HepG2 (cell line): Measurements from ENCODE around the gene ARL3. TPM values are rescaled to one million over a fixed set of nuclear protein-coding genes. Genes with fewer than 3 reads are reported as not detected.

ENCODE experiments used
- AGO1 ChIP-seq: fragments of 200-400 bp; formaldehyde crosslinking; IDR thresholded peaks from 2 replicates; pipeline ENCODE4 v1.6.1; 2017; ENCODE audit warnings: mild to moderate bottlenecking, low read depth, low read length, moderate library complexity; ENCODE audit not compliant: poor library complexity, severe bottlenecking
- FOXA1 ChIP-seq, 2 experiments: fragments of 450-650 bp in 1 of 2; sonication (generic) in 1 of 2; formaldehyde crosslinking in 1 of 2; IDR thresholded peaks; 2 replicates each; pipeline versions ENCODE4 v1.4.0 to v1.6.1; 2016 to 2020; ENCODE audit warnings: missing genetic modification reagents in 1 of 2
- HMGA1 ChIP-seq: sonication (generic); formaldehyde crosslinking; conservative IDR thresholded peaks from 2 replicates; pipeline ENCODE4 v1.4.0; 2020; ENCODE audit warnings: missing genetic modification reagents
- JUN ChIP-seq: sonication (generic); formaldehyde crosslinking; IDR thresholded peaks from 2 replicates; pipeline ENCODE4 v1.4.0; 2020; ENCODE audit warnings: mild to moderate bottlenecking, missing genetic modification reagents
- UBTF ChIP-seq: sonication (generic); formaldehyde crosslinking; IDR thresholded peaks from 2 replicates; pipeline ENCODE4 v1.4.0; 2020; ENCODE audit warnings: mild to moderate bottlenecking, missing genetic modification reagents
- ZNF121 ChIP-seq: sonication (generic); formaldehyde crosslinking; IDR thresholded peaks from 2 replicates; pipeline ENCODE4 v1.5.0; 2020; ENCODE audit warnings: mild to moderate bottlenecking, missing genetic modification reagents
- ZNF138 ChIP-seq: sonication (generic); formaldehyde crosslinking; IDR thresholded peaks from 2 replicates; pipeline ENCODE4 v1.5.0; 2020; ENCODE audit warnings: mild to moderate bottlenecking, low read depth, missing genetic modification reagents
- ZNF343 ChIP-seq: sonication (generic); formaldehyde crosslinking; IDR thresholded peaks from 2 replicates; pipeline ENCODE4 v1.4.0; 2020; ENCODE audit warnings: mild to moderate bottlenecking, missing genetic modification reagents
- ZNF749 ChIP-seq: sonication (generic); formaldehyde crosslinking; IDR thresholded peaks from 2 replicates; pipeline ENCODE4 v1.8.0; 2022; ENCODE audit warnings: mild to moderate bottlenecking, missing genetic modification reagents, moderate library complexity, borderline replicate concordance
- ZSCAN12 ChIP-seq: sonication (generic); formaldehyde crosslinking; IDR thresholded peaks from 2 replicates; pipeline ENCODE4 v1.9.0; 2021; ENCODE audit warnings: mild to moderate bottlenecking, missing genetic modification reagents
- polyA plus RNA-seq, 8 experiments: library from polyadenylated mRNA; depleted of rRNA in 3 of 8; stranded (reverse) in 7 of 8; unstranded in 1 of 8; fragments of >200 nt; fragmentation: Illumina TruSeq in 4 of 8; extraction: Trizol in 4 of 8; gene quantifications; 2 replicates each; pipeline versions ENCODE4 v1.2.1 to v1.2.3, GENCODE V29; 2011 to 2016; ENCODE audit warnings: low read depth in 4 of 8, missing spikeins in 1 of 8, mixed read lengths in 1 of 8; ENCODE audit not compliant: insufficient read depth in 1 of 8
- total RNA-seq, 5 experiments: library from RNA; depleted of rRNA; stranded (reverse); fragments of >200 nt; fragmentation: Illumina TruSeq; extraction: Trizol; gene quantifications; 2 replicates each; pipeline ENCODE4 v1.2.3, GENCODE V29; 2016; ENCODE audit warnings: low read depth in 1 of 5
- TF ChIP-seq, protein P1 (sequence below): sonication (generic); formaldehyde crosslinking; IDR thresholded peaks from 2 replicates; pipeline ENCODE4 v1.5.0; 2020; ENCODE audit warnings: mild to moderate bottlenecking, missing genetic modification reagents
- TF ChIP-seq, protein P2 (sequence below): sonication (generic); formaldehyde crosslinking; IDR thresholded peaks from 2 replicates; pipeline ENCODE4 v1.4.0; 2020; ENCODE audit warnings: mild to moderate bottlenecking, missing genetic modification reagents

The ARL3 gene
- total and polyA plus RNA-seq, 2 of the 13 experiments (the other 11 are each of a cell fraction or from before 2014, with no cell fraction given), result 5.2 to 6.6 TPM

DNA sequence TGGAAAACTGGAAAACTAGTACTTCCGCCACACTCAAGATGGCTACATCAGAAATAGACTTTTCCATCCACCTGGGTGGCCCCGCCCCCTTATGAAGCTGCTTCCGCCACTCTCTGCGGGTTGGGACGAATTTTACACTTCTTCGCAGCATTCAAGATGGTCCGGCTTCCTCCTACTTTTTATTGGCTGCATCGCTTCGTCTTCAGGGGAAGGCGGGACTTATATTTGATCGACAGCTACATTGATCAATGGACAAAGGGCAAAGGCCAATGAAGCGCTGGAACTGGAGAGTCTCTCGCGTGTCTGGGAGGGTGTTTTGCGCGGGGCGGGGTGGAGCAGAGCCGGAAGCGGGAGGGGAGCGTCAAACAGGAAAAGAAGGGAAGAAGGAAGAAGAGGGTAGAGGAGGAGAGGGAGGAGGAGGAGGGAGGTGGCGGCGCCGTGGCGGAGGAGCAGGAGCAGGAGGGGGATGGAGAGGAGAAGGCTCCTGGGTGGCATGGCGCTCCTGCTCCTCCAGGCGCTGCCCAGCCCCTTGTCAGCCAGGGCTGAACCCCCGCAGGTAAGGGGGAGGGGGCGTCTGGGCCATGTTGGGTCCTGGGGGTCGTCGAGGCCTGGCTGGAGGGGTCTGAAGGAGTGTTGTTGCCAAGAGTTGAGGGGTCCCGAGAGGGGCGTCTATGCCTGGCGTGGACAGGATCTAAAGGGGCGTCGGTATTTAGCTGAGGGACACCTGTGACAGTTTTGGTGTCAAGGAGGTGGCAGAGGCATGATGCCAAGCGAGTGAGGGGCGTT lies 29.6 kb upstream of the ARL3 start, which contains the start of gene WBP1L (continued):
- TF ChIP-seq ZNF343 (CRISPR knock-in tag) (no peak), ZNF138 (CRISPR knock-in tag) (no peak), ZNF749 (CRISPR knock-in tag) (no peak), UBTF (no peak; the same call in 1 of the 2 replicates), ZSCAN12 (CRISPR knock-in tag) (no peak), AGO1 (peak; percentile 95), ZNF121 (CRISPR knock-in tag) (no peak), JUN (CRISPR knock-in tag) (no peak), HMGA1 (no peak), FOXA1 (IDR thresholded peaks at IDR 0.05) (no peak), FOXA1 (CRISPR knock-in tag; IDR thresholded peaks at IDR 0.05) (no peak)
- TF ChIP-seq, protein P1, sequence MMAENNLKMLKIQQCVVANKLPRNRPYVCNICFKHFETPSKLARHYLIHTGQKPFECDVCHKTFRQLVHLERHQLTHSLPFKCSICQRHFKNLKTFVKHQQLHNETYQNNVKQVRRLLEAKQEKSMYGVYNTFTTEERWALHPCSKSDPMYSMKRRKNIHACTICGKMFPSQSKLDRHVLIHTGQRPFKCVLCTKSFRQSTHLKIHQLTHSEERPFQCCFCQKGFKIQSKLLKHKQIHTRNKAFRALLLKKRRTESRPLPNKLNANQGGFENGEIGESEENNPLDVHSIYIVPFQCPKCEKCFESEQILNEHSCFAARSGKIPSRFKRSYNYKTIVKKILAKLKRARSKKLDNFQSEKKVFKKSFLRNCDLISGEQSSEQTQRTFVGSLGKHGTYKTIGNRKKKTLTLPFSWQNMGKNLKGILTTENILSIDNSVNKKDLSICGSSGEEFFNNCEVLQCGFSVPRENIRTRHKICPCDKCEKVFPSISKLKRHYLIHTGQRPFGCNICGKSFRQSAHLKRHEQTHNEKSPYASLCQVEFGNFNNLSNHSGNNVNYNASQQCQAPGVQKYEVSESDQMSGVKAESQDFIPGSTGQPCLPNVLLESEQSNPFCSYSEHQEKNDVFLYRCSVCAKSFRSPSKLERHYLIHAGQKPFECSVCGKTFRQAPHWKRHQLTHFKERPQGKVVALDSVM, result no peak
- TF ChIP-seq, protein P2, sequence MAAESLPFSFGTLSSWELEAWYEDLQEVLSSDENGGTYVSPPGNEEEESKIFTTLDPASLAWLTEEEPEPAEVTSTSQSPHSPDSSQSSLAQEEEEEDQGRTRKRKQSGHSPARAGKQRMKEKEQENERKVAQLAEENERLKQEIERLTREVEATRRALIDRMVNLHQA (CRISPR knock-in tag), result no peak
